Dendritic cell treated with granulocyte-macrophage colony-stimulating factor and Interleukin-4, amounts not matched to agents 40 ng/mL and 50 ng/mL, for 4 days (primary cell): Measurements from ENCODE around the gene AHCYL2.
"Not testable (repeated sequence)": the region's sequence is repeated elsewhere in the genome, so short reads cannot be mapped to it uniquely, and the experiment has no call there.

Source experiments
- H3K27ac Mint-ChIP-seq: one replicate; pipeline ENCODE4 v1.8.0; 2022; ENCODE audit warnings: mild to moderate bottlenecking, mixed read lengths
- H3K27me3 Mint-ChIP-seq: one replicate; pipeline ENCODE4 v1.8.0; 2022; ENCODE audit warnings: mild to moderate bottlenecking, mixed read lengths
- H3K36me3 Mint-ChIP-seq: one replicate; pipeline ENCODE4 v1.8.0; 2022; ENCODE audit warnings: low read depth, mixed read lengths
- H3K4me1 Mint-ChIP-seq: one replicate; pipeline ENCODE4 v1.8.0; 2022; ENCODE audit warnings: low read depth, mixed read lengths
- H3K4me3 Mint-ChIP-seq: one replicate; pipeline ENCODE4 v1.8.0; 2022; ENCODE audit warnings: mild to moderate bottlenecking, moderate library complexity, mixed read lengths
- H3K9me3 Mint-ChIP-seq: one replicate; pipeline ENCODE4 v1.8.0; 2022; ENCODE audit warnings: mixed read lengths
- intact Hi-C: fragments of 100-400 bp; cut with micrococcal nuclease; formaldehyde crosslinking; loops from one replicate; pipeline ENCODE4 v1.15.0; 2022

The AHCYL2 gene

DNA sequence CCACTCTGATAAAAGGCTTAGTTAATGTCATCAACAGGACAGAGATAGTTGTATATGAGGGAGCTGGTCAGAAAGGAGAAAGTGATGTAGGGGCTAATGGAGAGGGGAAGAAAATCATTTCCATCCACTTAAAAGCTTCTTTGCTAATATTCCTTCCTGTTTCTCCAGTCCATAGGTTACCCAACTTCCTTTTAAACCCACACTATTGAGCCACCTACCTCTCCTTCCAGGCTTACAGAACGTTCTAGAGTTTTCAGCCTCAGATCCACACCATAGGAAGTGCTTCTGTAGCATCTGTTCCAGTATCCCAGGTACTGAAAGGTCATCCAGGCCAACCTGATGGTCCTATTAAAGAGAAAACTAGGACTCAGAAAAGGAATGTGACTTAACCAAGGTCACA, 237.6 kb downstream of the AHCYL2 start:
- Mint-ChIP-seq H3K9me3 (no peaks in the 10 kb centered on the region), H3K27me3 (peaks cover 4% of the 10 kb centered on the region), H3K4me1 (no peaks in the 10 kb centered on the region), H3K36me3 (no peaks in the 10 kb centered on the region), H3K4me3 (no peak overlapping the region), H3K27ac (no peak overlapping the region)
- intact Hi-C loops, result no loop called here

DNA sequence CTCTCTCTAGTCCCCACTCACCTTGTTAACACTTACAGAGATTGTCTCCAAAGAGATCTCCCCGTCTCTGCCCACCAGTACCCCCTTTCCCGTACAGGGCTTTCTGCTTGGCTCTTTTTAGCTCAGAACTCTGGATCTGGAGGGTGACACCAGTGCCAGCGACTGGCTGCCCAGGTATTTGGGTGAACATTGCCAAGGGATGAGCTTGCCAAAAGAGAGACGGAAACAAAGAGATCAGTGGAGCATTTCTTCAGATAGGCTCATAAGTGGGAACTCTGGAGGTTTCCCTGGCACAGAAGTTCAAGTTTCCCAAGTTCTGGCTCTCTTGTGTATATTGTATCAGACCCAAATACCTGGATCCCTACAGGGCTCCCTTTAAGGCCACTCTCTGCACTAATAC, 239.4 kb downstream of the AHCYL2 start:
- Mint-ChIP-seq H3K9me3 (no peaks in the 10 kb centered on the region), H3K27ac (no peak overlapping the region), H3K36me3 (no peaks in the 10 kb centered on the region), H3K27me3 (peaks cover 4% of the 10 kb centered on the region), H3K4me1 (no peaks in the 10 kb centered on the region), H3K4me3 (no peak overlapping the region)
- intact Hi-C loops, result no loop called here

GRCh38 chr7:129465080-129465479, 240.2 kb downstream of the AHCYL2 start:
- Mint-ChIP-seq H3K36me3 (no peaks in the 10 kb centered on the region), H3K27ac (no peak overlapping the region), H3K4me1 (no peaks in the 10 kb centered on the region), H3K9me3 (no peaks in the 10 kb centered on the region), H3K4me3 (no peak overlapping the region), H3K27me3 (peaks cover 4% of the 10 kb centered on the region)
- intact Hi-C loops, result no loop called here

- Mint-ChIP-seq H3K27me3 (peaks cover 4% of the 10 kb centered on the region), H3K9me3 (no peaks in the 10 kb centered on the region), H3K4me3 (no peak overlapping the region), H3K4me1 (no peaks in the 10 kb centered on the region), H3K36me3 (no peaks in the 10 kb centered on the region), H3K27ac (no peak overlapping the region)
- intact Hi-C loops, result no loop called here
These were observed 242.0 kb downstream of the AHCYL2 start for GRCh38 chr7:129466796-129467195.

- no peaks in the 10 kb centered on the region for H3K4me1 Mint-ChIP-seq
- H3K27me3 Mint-ChIP-seq, result peaks cover 4% of the 10 kb centered on the region
- intact Hi-C loops, result no loop called here
- no peaks in the 10 kb centered on the region for H3K36me3 Mint-ChIP-seq
- H3K27ac Mint-ChIP-seq, result no peak overlapping the region
- no peaks in the 10 kb centered on the region for H3K9me3 Mint-ChIP-seq
- no peak overlapping the region for H3K4me3 Mint-ChIP-seq
These were observed 243.3 kb downstream of the AHCYL2 start for GRCh38 chr7:129468087-129468486.

DNA sequence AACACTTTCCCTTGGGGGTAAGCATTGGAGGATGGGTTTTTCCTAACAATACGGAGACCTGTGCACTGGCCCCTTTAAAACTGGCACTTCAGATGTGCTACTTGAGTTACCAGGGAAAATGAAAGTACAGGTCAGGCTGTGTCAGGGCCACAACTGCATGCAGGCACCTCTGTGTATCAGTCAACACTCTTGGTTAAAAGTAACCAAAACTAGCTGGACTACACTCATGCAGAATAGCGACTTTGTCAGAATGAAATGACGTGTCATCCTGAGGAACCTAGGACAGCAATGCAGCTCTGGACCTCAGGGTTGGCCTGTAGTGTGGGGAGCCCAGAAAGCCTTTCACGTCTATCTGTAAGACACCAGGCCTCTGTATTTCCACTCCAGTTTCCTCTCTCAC, 243.7 kb downstream of the AHCYL2 start:
- H3K4me1 Mint-ChIP-seq, result no peaks in the 10 kb centered on the region
- H3K4me3 Mint-ChIP-seq, result no peak overlapping the region
- no peak overlapping the region for H3K27ac Mint-ChIP-seq
- H3K36me3 Mint-ChIP-seq, result no peaks in the 10 kb centered on the region
- no peaks in the 10 kb centered on the region for H3K9me3 Mint-ChIP-seq
- intact Hi-C loops, result no loop called here
- peaks cover 4% of the 10 kb centered on the region for H3K27me3 Mint-ChIP-seq

DNA sequence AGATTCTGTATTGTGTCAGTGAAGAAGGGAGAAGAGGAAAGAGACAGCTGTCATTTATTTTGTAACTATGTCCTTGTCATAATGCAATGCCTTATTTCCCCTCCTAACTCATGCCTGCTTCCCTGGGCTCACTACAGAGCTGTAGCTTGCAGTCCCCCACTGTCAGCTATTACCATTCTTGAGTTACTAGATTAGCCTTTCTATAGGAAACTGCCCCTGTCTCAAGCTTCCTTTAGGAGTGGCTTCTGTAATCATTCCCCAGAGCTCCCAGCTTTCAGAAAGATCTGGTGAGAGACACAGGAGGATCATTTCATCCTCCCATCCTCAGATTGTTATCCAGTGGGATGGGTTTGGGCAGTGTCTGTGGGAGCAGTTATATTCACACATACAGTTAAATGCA, 245.1 kb downstream of the AHCYL2 start:
- Mint-ChIP-seq H3K27ac (no peak overlapping the region), H3K36me3 (no peaks in the 10 kb centered on the region), H3K27me3 (no peaks in the 10 kb centered on the region), H3K4me3 (no peak overlapping the region), H3K9me3 (no peaks in the 10 kb centered on the region), H3K4me1 (no peaks in the 10 kb centered on the region)
- intact Hi-C loops, result no loop called here

DNA sequence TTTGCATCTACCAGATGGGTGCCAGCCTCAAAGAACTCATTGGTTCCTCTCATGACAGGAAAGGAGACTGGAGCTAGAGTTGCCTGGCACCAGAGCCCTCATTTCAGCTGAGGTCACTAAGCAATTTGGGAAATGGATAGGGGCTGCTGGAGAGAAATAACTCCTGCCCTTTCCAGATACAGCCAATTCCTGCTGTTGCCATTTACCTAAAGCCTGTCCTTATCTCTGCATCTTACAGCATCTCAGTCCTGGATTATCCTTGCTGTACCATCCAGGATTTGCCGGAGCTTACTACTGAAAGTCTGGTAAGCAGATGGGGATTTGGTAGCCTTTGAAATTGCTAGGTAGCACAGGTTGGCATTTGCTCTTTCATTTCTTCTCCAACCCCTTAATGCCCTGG, 245.6 kb downstream of the AHCYL2 start:
- no peak overlapping the region for H3K4me3 Mint-ChIP-seq
- no peaks in the 10 kb centered on the region for H3K4me1 Mint-ChIP-seq
- intact Hi-C loops, result no loop called here
- no peaks in the 10 kb centered on the region for H3K9me3 Mint-ChIP-seq
- H3K27ac Mint-ChIP-seq, result no peak overlapping the region
- no peaks in the 10 kb centered on the region for H3K27me3 Mint-ChIP-seq
- H3K36me3 Mint-ChIP-seq, result no peaks in the 10 kb centered on the region

GRCh38 chr7:129471402-129471827, 246.6 kb downstream of the AHCYL2 start:
- Mint-ChIP-seq H3K4me3 (no peak overlapping the region), H3K4me1 (no peaks in the 10 kb centered on the region)
- intact Hi-C loops, result no loop called here

GRCh38 chr7:129475931-129476330, 251.1 kb downstream of the AHCYL2 start:
- H3K4me1 Mint-ChIP-seq, H3K27ac Mint-ChIP-seq, H3K4me3 Mint-ChIP-seq, H3K36me3 Mint-ChIP-seq, intact Hi-C loops, H3K27me3 Mint-ChIP-seq, H3K9me3 Mint-ChIP-seq: not testable (repeated sequence)

More at GRCh38 chr7:129471402-129471827, 246.6 kb downstream of the AHCYL2 start:
- no peaks in the 10 kb centered on the region for H3K36me3 Mint-ChIP-seq
- H3K27me3 Mint-ChIP-seq, result no peaks in the 10 kb centered on the region
- no peak overlapping the region for H3K27ac Mint-ChIP-seq
- H3K9me3 Mint-ChIP-seq, result no peaks in the 10 kb centered on the region

DNA sequence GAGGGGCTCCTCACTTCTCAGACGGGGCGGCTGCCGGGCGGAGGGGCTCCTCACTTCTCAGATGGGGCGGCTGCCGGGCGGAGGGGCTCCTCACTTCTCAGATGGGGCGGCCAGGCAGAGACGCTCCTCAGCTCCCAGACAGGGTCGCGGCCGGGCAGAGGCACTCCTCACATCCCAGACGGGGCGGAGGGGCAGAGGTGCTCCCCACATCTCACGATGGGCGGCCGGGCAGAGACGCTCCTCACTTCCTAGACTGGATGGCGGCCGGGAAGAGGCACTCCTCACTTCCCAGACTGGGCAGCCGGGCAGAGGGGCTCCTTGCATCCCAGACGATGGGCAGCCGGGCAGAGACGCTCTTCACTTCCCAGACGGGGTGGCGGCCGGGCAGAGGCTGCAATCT, 251.6 kb downstream of the AHCYL2 start:
- H3K4me3 Mint-ChIP-seq, H3K9me3 Mint-ChIP-seq, H3K27me3 Mint-ChIP-seq, intact Hi-C loops, H3K36me3 Mint-ChIP-seq, H3K4me1 Mint-ChIP-seq, H3K27ac Mint-ChIP-seq: not testable (repeated sequence)
